Measurements from ENCODE around the gene SYNE2.

The SYNE2 gene

GRCh38 chr14:63992858-63993257, 140.1 kb downstream of the SYNE2 start:
- no peak for DNase-seq (ENCODE audit: low read depth, low spot score)
- H3K27ac ChIP-seq: no peak overlapping the region
- TF ChIP-seq FOXP2 (optimal IDR thresholded peaks at IDR 0.05; ENCODE audit: control extremely low read depth, extremely low read length, insufficient read depth) (no peak), EZH2 (IDR thresholded peaks at IDR 0.05) (no peak), POLR2AphosphoS5 (IDR thresholded peaks at IDR 0.05; ENCODE audit: borderline replicate concordance, low read depth, low read length) (no peak)
- peaks cover 38% of the 10 kb centered on the region for H3K36me3 ChIP-seq (ENCODE audit: insufficient read depth, low read length)
- H3K9me3 ChIP-seq (ENCODE audit: low read depth, low read length): no peaks in the 10 kb centered on the region
- no peak overlapping the region for H3K9ac ChIP-seq (ENCODE audit: insufficient read length)
- no peak overlapping the region for H3K4me3 ChIP-seq

GRCh38 chr14:63993992-63994391, 141.2 kb downstream of the SYNE2 start:
- Histone ChIP-seq H3K9me3 (ENCODE audit: low read depth, low read length) (no peaks in the 10 kb centered on the region), H3K27ac (no peak overlapping the region), H3K36me3 (ENCODE audit: insufficient read depth, low read length) (peaks cover 37% of the 10 kb centered on the region), H3K9ac (ENCODE audit: insufficient read length) (no peak overlapping the region), H3K4me3 (no peak overlapping the region)
- no peak for DNase-seq (ENCODE audit: low read depth, low spot score)
- TF ChIP-seq POLR2AphosphoS5 (IDR thresholded peaks at IDR 0.05; ENCODE audit: borderline replicate concordance, low read depth, low read length) (no peak), FOXP2 (optimal IDR thresholded peaks at IDR 0.05; ENCODE audit: control extremely low read depth, extremely low read length, insufficient read depth) (no peak), EZH2 (IDR thresholded peaks at IDR 0.05) (no peak)

- no peaks in the 10 kb centered on the region for H3K9me3 ChIP-seq (ENCODE audit: low read depth, low read length)
- peaks cover 46% of the 10 kb centered on the region for H3K36me3 ChIP-seq (ENCODE audit: insufficient read depth, low read length)
- no peak overlapping the region for H3K4me3 ChIP-seq
- TF ChIP-seq EZH2 (IDR thresholded peaks at IDR 0.05) (no peak), POLR2AphosphoS5 (IDR thresholded peaks at IDR 0.05; ENCODE audit: borderline replicate concordance, low read depth, low read length) (no peak), FOXP2 (optimal IDR thresholded peaks at IDR 0.05; ENCODE audit: control extremely low read depth, extremely low read length, insufficient read depth) (no peak)
- H3K27ac ChIP-seq: no peak overlapping the region
- DNase-seq (ENCODE audit: low read depth, low spot score): no peak
- no peak overlapping the region for H3K9ac ChIP-seq (ENCODE audit: insufficient read length)
Observed at GRCh38 chr14:63995285-63995684, 142.5 kb downstream of the SYNE2 start.

- Histone ChIP-seq H3K36me3 (ENCODE audit: insufficient read depth, low read length) (peaks cover 49% of the 10 kb centered on the region), H3K9me3 (ENCODE audit: low read depth, low read length) (no peaks in the 10 kb centered on the region), H3K27ac (no peak overlapping the region), H3K4me3 (no peak overlapping the region), H3K9ac (ENCODE audit: insufficient read length) (no peak overlapping the region)
- no peak for TF ChIP-seq FOXP2 (optimal IDR thresholded peaks at IDR 0.05; ENCODE audit: control extremely low read depth, extremely low read length, insufficient read depth)
- no peak for TF ChIP-seq EZH2 (IDR thresholded peaks at IDR 0.05)
- no peak for TF ChIP-seq POLR2AphosphoS5 (IDR thresholded peaks at IDR 0.05; ENCODE audit: borderline replicate concordance, low read depth, low read length)
- DNase-seq (ENCODE audit: low read depth, low spot score): no peak
Observed at GRCh38 chr14:63996016-63996415, 143.2 kb downstream of the SYNE2 start.

GRCh38 chr14:63996625-63997220, 143.9 kb downstream of the SYNE2 start:
- no peak for DNase-seq (ENCODE audit: low read depth, low spot score)
- Histone ChIP-seq H3K9ac (ENCODE audit: insufficient read length) (no peak overlapping the region), H3K4me3 (no peak overlapping the region), H3K9me3 (ENCODE audit: low read depth, low read length) (no peaks in the 10 kb centered on the region), H3K27ac (peak overlapping the region; percentile 67; the same call in 1 of the 2 replicates), H3K36me3 (ENCODE audit: insufficient read depth, low read length) (peaks cover 47% of the 10 kb centered on the region)
- TF ChIP-seq POLR2AphosphoS5 (IDR thresholded peaks at IDR 0.05; ENCODE audit: borderline replicate concordance, low read depth, low read length) (no peak), FOXP2 (optimal IDR thresholded peaks at IDR 0.05; ENCODE audit: control extremely low read depth, extremely low read length, insufficient read depth) (no peak), EZH2 (IDR thresholded peaks at IDR 0.05) (no peak)

- no peak for TF ChIP-seq EZH2 (IDR thresholded peaks at IDR 0.05)
- TF ChIP-seq POLR2AphosphoS5 (IDR thresholded peaks at IDR 0.05; ENCODE audit: borderline replicate concordance, low read depth, low read length): no peak
- no peak for TF ChIP-seq FOXP2 (optimal IDR thresholded peaks at IDR 0.05; ENCODE audit: control extremely low read depth, extremely low read length, insufficient read depth)
- Histone ChIP-seq H3K27ac (no peak overlapping the region), H3K9ac (ENCODE audit: insufficient read length) (no peak overlapping the region), H3K4me3 (no peak overlapping the region), H3K9me3 (ENCODE audit: low read depth, low read length) (no peaks in the 10 kb centered on the region), H3K36me3 (ENCODE audit: insufficient read depth, low read length) (peaks cover 58% of the 10 kb centered on the region)
- no peak for DNase-seq (ENCODE audit: low read depth, low spot score)
Observed at GRCh38 chr14:64000749-64001148, 147.9 kb downstream of the SYNE2 start.

- Histone ChIP-seq H3K27ac (no peak overlapping the region), H3K36me3 (ENCODE audit: insufficient read depth, low read length) (peaks cover 24% of the 10 kb centered on the region), H3K4me3 (no peak overlapping the region), H3K9ac (ENCODE audit: insufficient read length) (no peak overlapping the region), H3K9me3 (ENCODE audit: low read depth, low read length) (no peaks in the 10 kb centered on the region)
- TF ChIP-seq POLR2AphosphoS5 (IDR thresholded peaks at IDR 0.05; ENCODE audit: borderline replicate concordance, low read depth, low read length) (no peak), FOXP2 (optimal IDR thresholded peaks at IDR 0.05; ENCODE audit: control extremely low read depth, extremely low read length, insufficient read depth) (no peak), EZH2 (IDR thresholded peaks at IDR 0.05) (no peak)
- no peak for DNase-seq (ENCODE audit: low read depth, low spot score)
Observed at GRCh38 chr14:64005822-64006221, 153.0 kb downstream of the SYNE2 start.

GRCh38 chr14:64008016-64008415, 155.2 kb downstream of the SYNE2 start:
- Histone ChIP-seq H3K4me3 (no peak overlapping the region), H3K36me3 (ENCODE audit: insufficient read depth, low read length) (peaks cover 5% of the 10 kb centered on the region; the same call in 1 of the 2 replicates), H3K9me3 (ENCODE audit: low read depth, low read length) (no peaks in the 10 kb centered on the region), H3K27ac (no peak overlapping the region), H3K9ac (ENCODE audit: insufficient read length) (no peak overlapping the region)
- DNase-seq (ENCODE audit: low read depth, low spot score): no peak
- no peak for TF ChIP-seq EZH2 (IDR thresholded peaks at IDR 0.05)
- no peak for TF ChIP-seq FOXP2 (optimal IDR thresholded peaks at IDR 0.05; ENCODE audit: control extremely low read depth, extremely low read length, insufficient read depth)
- TF ChIP-seq POLR2AphosphoS5 (IDR thresholded peaks at IDR 0.05; ENCODE audit: borderline replicate concordance, low read depth, low read length): no peak

GRCh38 chr14:64012003-64012402, 159.2 kb downstream of the SYNE2 start:
- no peak for TF ChIP-seq FOXP2 (optimal IDR thresholded peaks at IDR 0.05; ENCODE audit: control extremely low read depth, extremely low read length, insufficient read depth)
- TF ChIP-seq POLR2AphosphoS5 (IDR thresholded peaks at IDR 0.05; ENCODE audit: borderline replicate concordance, low read depth, low read length): no peak
- no peak for TF ChIP-seq EZH2 (IDR thresholded peaks at IDR 0.05)
- H3K36me3 ChIP-seq (ENCODE audit: insufficient read depth, low read length): peaks cover 15% of the 10 kb centered on the region
- no peak overlapping the region for H3K4me3 ChIP-seq
- H3K9ac ChIP-seq (ENCODE audit: insufficient read length): no peak overlapping the region
- H3K27ac ChIP-seq: no peak overlapping the region
- no peaks in the 10 kb centered on the region for H3K9me3 ChIP-seq (ENCODE audit: low read depth, low read length)
- no peak for DNase-seq (ENCODE audit: low read depth, low spot score)
